GM23338 (cell line): Measurements from ENCODE around the gene PLA2G5. TPM values are rescaled to one million over a fixed set of nuclear protein-coding genes. Genes with fewer than 3 reads are reported as not detected.

ENCODE experiments used
- ATAC-seq: fragments of 200-7000 bp; cut with Tn5 transposase; 3 replicates; pipeline ENCODE4 v1.9.1; 2020
- DNase-seq: peaks from one replicate; pipeline ENCODE4 v3.0.0-alpha.2; 2015; ENCODE audit warnings: low spot score
- H2AFZ ChIP-seq: fragments of 200-600 bp; sonication (generic); 2 replicates; pipeline ENCODE4 v1.8.0; 2016; ENCODE audit warnings: antibody characterized with exemption, mild to moderate bottlenecking, moderate library complexity
- H3F3A ChIP-seq: fragments of 200-600 bp; sonication (generic); replicated peaks from 2 replicates; pipeline ENCODE4 v1.8.0; 2017; ENCODE audit warnings: antibody characterized with exemption, mixed run types, low read depth
- H3K27ac ChIP-seq: fragments of 200-600 bp; sonication (generic); 2 replicates; pipeline ENCODE4 v1.6.1; 2016; ENCODE audit warnings: low read depth
- H3K27me3 ChIP-seq: fragments of 200-600 bp; sonication (generic); 2 replicates; pipeline ENCODE4 v1.8.0; 2016; ENCODE audit warnings: mild to moderate bottlenecking, mixed run types, moderate library complexity; ENCODE audit not compliant: insufficient read depth
- H3K36me3 ChIP-seq: fragments of 200-600 bp; sonication (generic); 2 replicates; pipeline ENCODE4 v1.8.0; 2016; ENCODE audit warnings: mild to moderate bottlenecking; ENCODE audit not compliant: insufficient read depth
- H3K4me1 ChIP-seq: fragments of 200-600 bp; sonication (generic); 2 replicates; pipeline ENCODE4 v1.8.0; 2016; ENCODE audit warnings: mild to moderate bottlenecking, moderate library complexity; ENCODE audit not compliant: insufficient read depth
- H3K4me2 ChIP-seq: fragments of 200-600 bp; sonication (generic); 2 replicates; pipeline ENCODE4 v1.7.1; 2017; ENCODE audit warnings: mixed run types
- H3K4me3 ChIP-seq: fragments of 200-600 bp; sonication (generic); 2 replicates; pipeline ENCODE4 v1.6.1; 2016; ENCODE audit warnings: mixed run types
- H3K79me2 ChIP-seq: fragments of 200-600 bp; sonication (generic); replicated peaks from 2 replicates; pipeline ENCODE4 v1.8.0; 2017; ENCODE audit warnings: mild to moderate bottlenecking; ENCODE audit not compliant: insufficient read depth
- H3K9me2 ChIP-seq: fragments of 200-600 bp; sonication (generic); 2 replicates; pipeline ENCODE4 v1.8.0; 2017; ENCODE audit not compliant: insufficient read depth
- H4K20me1 ChIP-seq: fragments of 200-600 bp; sonication (generic); replicated peaks from 2 replicates; pipeline ENCODE4 v1.8.0; 2017; ENCODE audit warnings: mild to moderate bottlenecking; ENCODE audit not compliant: insufficient read depth
- H3K27ac Mint-ChIP-seq: 2 replicates; pipeline ENCODE4 v1.8.0; 2020; ENCODE audit warnings: inconsistent platforms, mild to moderate bottlenecking, moderate library complexity, mixed read lengths
- H3K27me3 Mint-ChIP-seq: 3 replicates; pipeline ENCODE4 v1.8.0; 2022; ENCODE audit warnings: low read depth, mild to moderate bottlenecking, moderate library complexity, mixed read lengths, inconsistent platforms; ENCODE audit not compliant: insufficient read depth, poor library complexity
- H3K36me3 Mint-ChIP-seq: 3 replicates; pipeline ENCODE4 v1.8.0; 2021; ENCODE audit warnings: low read depth, mild to moderate bottlenecking, inconsistent platforms, moderate library complexity, mixed read lengths
- H3K4me1 Mint-ChIP-seq: 3 replicates; pipeline ENCODE4 v1.8.0; 2020; ENCODE audit warnings: mild to moderate bottlenecking, inconsistent platforms, mixed read lengths
- H3K4me3 Mint-ChIP-seq: 3 replicates; pipeline ENCODE4 v1.8.0; 2021; ENCODE audit warnings: moderate library complexity, mild to moderate bottlenecking, inconsistent platforms, mixed read lengths
- H3K9me3 Mint-ChIP-seq: 3 replicates; pipeline ENCODE4 v1.8.0; 2020; ENCODE audit warnings: moderate library complexity, mild to moderate bottlenecking, inconsistent platforms, mixed read lengths
- CREB1 ChIP-seq: fragments of 250-450 bp; sonication (Bioruptor Pico); IDR thresholded peaks from 2 replicates; pipeline ENCODE4 v1.5.0; 2020; ENCODE audit warnings: low read depth, mild to moderate bottlenecking, moderate library complexity
- EZH2 ChIP-seq: fragments of 200-600 bp; sonication (generic); IDR thresholded peaks from one replicate; pipeline ENCODE4 v1.8.0; 2017; ENCODE audit warnings: antibody characterized with exemption, mild to moderate bottlenecking, low read depth; ENCODE audit not compliant: unreplicated experiment
- EZH2phosphoT487 ChIP-seq: fragments of 200-600 bp; sonication (generic); IDR thresholded peaks from one replicate; pipeline ENCODE4 v1.8.1; 2018; ENCODE audit warnings: antibody characterized with exemption; ENCODE audit not compliant: unreplicated experiment
- JUNB ChIP-seq: IDR thresholded peaks from one replicate; pipeline ENCODE4 v1.6.1; 2016; ENCODE audit warnings: antibody characterized with exemption; ENCODE audit not compliant: unreplicated experiment
- NANOG ChIP-seq: IDR thresholded peaks from 2 replicates; pipeline ENCODE4 v1.6.1; 2016; ENCODE audit warnings: antibody characterized with exemption, borderline replicate concordance
- POLR2AphosphoS5 ChIP-seq: IDR thresholded peaks from 2 replicates; pipeline ENCODE4 v1.6.1; 2016; ENCODE audit warnings: antibody characterized with exemption, low read depth
- STAT1 ChIP-seq: IDR thresholded peaks from one replicate; pipeline ENCODE4 v1.6.1; 2016; ENCODE audit warnings: antibody characterized with exemption; ENCODE audit not compliant: unreplicated experiment
- ZNF114 ChIP-seq: fragments of 250-450 bp; sonication (Bioruptor Pico); IDR thresholded peaks from 2 replicates; pipeline ENCODE4 v1.5.0; 2020; ENCODE audit warnings: mild to moderate bottlenecking, moderate library complexity
- ZNF331 ChIP-seq: fragments of 250-450 bp; sonication (Bioruptor Pico); IDR thresholded peaks from 2 replicates; pipeline ENCODE4 v1.5.0; 2020; ENCODE audit warnings: low read depth, mild to moderate bottlenecking, moderate library complexity
- polyA plus RNA-seq: library from polyadenylated mRNA; unstranded; fragments of >200 nt; fragmentation: Nextera tagmentation; extraction: Ambion mirVana; gene quantifications from 2 replicates; pipeline ENCODE4 v1.2.1, GENCODE V29; 2016
- total RNA-seq: library from RNA; depleted of rRNA; stranded (reverse); fragments of >200 nt; shearing (Covaris generic); gene quantifications from 2 replicates; pipeline ENCODE4 v1.2.3, GENCODE V29; 2014
- TF ChIP-seq, protein P1 (sequence below): IDR thresholded peaks from 2 replicates; pipeline ENCODE4 v1.6.1; 2016; ENCODE audit warnings: antibody characterized with exemption
- TF ChIP-seq, protein P2 (sequence below): fragments of 250-450 bp; sonication (Bioruptor Pico); IDR thresholded peaks from 2 replicates; pipeline ENCODE4 v1.5.0; 2020; ENCODE audit warnings: mild to moderate bottlenecking, moderate library complexity
- TF ChIP-seq, protein P3 (sequence below): IDR thresholded peaks from one replicate; pipeline ENCODE4 v1.6.1; 2018; ENCODE audit warnings: antibody characterized with exemption; ENCODE audit not compliant: unreplicated experiment
- TF ChIP-seq, protein P4 (sequence below), 2 experiments: fragments of 200-600 bp in 1 of 2; sonication (generic) in 1 of 2; conservative IDR thresholded peaks; 2 replicates each; pipeline versions ENCODE4 v1.5.1 to v1.6.1; 2016 to 2017; ENCODE audit warnings: antibody characterized with exemption in 2 of 2, low read depth in 2 of 2, mild to moderate bottlenecking in 2 of 2, moderate library complexity in 1 of 2

PLA2G5 gene
- total and polyA plus RNA-seq, 2 experiments from 2014 or later, result not detected

DNA sequence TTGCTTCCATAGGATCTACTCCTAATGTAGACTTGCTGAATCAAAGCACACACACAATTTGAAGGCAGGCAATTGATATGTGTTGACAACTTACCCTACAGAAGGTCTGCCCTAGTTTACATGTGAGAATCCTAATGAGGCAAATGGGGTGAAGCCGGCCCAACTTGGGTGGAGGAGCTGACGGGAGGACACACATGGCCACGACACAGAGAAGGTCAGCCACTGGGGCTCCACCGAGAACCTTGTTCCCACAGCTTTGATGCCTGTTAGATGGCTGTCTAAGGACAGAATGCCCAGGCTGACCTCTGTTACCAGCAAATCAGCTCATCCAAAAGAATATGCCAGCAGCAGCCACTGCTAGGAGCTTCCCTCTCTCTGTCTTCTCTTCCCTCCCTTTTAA is 50.8 kb downstream of the PLA2G5 start:
- Histone ChIP-seq H3K9me2 (no peaks in the 10 kb centered on the region), H2AFZ (no peak overlapping the region), H3K4me3 (no peak overlapping the region), H4K20me1 (no peaks in the 10 kb centered on the region), H3K27me3 (no peaks in the 10 kb centered on the region), H3K79me2 (no peaks in the 10 kb centered on the region), H3K4me2 (no peak overlapping the region), H3K4me1 (no peaks in the 10 kb centered on the region), H3F3A (no peaks in the 10 kb centered on the region), H3K27ac (no peak overlapping the region), H3K36me3 (no peaks in the 10 kb centered on the region)
- Mint-ChIP-seq H3K27me3 (peaks cover 5% of the 10 kb centered on the region), H3K4me1 (no peaks in the 10 kb centered on the region), H3K27ac (no peak overlapping the region), H3K4me3 (no peak overlapping the region), H3K36me3 (no peaks in the 10 kb centered on the region), H3K9me3 (no peaks in the 10 kb centered on the region)
- no peak for DNase-seq
- ATAC-seq, result no peak
- TF ChIP-seq JUNB, result no peak
- TF ChIP-seq EZH2, result no peak
- TF ChIP-seq, protein P1, sequence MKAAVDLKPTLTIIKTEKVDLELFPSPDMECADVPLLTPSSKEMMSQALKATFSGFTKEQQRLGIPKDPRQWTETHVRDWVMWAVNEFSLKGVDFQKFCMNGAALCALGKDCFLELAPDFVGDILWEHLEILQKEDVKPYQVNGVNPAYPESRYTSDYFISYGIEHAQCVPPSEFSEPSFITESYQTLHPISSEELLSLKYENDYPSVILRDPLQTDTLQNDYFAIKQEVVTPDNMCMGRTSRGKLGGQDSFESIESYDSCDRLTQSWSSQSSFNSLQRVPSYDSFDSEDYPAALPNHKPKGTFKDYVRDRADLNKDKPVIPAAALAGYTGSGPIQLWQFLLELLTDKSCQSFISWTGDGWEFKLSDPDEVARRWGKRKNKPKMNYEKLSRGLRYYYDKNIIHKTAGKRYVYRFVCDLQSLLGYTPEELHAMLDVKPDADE, result no peak
- TF ChIP-seq ZNF331, result no peak
- TF ChIP-seq ZNF114 (CRISPR knock-in tag), result no peak
- TF ChIP-seq, protein P2, sequence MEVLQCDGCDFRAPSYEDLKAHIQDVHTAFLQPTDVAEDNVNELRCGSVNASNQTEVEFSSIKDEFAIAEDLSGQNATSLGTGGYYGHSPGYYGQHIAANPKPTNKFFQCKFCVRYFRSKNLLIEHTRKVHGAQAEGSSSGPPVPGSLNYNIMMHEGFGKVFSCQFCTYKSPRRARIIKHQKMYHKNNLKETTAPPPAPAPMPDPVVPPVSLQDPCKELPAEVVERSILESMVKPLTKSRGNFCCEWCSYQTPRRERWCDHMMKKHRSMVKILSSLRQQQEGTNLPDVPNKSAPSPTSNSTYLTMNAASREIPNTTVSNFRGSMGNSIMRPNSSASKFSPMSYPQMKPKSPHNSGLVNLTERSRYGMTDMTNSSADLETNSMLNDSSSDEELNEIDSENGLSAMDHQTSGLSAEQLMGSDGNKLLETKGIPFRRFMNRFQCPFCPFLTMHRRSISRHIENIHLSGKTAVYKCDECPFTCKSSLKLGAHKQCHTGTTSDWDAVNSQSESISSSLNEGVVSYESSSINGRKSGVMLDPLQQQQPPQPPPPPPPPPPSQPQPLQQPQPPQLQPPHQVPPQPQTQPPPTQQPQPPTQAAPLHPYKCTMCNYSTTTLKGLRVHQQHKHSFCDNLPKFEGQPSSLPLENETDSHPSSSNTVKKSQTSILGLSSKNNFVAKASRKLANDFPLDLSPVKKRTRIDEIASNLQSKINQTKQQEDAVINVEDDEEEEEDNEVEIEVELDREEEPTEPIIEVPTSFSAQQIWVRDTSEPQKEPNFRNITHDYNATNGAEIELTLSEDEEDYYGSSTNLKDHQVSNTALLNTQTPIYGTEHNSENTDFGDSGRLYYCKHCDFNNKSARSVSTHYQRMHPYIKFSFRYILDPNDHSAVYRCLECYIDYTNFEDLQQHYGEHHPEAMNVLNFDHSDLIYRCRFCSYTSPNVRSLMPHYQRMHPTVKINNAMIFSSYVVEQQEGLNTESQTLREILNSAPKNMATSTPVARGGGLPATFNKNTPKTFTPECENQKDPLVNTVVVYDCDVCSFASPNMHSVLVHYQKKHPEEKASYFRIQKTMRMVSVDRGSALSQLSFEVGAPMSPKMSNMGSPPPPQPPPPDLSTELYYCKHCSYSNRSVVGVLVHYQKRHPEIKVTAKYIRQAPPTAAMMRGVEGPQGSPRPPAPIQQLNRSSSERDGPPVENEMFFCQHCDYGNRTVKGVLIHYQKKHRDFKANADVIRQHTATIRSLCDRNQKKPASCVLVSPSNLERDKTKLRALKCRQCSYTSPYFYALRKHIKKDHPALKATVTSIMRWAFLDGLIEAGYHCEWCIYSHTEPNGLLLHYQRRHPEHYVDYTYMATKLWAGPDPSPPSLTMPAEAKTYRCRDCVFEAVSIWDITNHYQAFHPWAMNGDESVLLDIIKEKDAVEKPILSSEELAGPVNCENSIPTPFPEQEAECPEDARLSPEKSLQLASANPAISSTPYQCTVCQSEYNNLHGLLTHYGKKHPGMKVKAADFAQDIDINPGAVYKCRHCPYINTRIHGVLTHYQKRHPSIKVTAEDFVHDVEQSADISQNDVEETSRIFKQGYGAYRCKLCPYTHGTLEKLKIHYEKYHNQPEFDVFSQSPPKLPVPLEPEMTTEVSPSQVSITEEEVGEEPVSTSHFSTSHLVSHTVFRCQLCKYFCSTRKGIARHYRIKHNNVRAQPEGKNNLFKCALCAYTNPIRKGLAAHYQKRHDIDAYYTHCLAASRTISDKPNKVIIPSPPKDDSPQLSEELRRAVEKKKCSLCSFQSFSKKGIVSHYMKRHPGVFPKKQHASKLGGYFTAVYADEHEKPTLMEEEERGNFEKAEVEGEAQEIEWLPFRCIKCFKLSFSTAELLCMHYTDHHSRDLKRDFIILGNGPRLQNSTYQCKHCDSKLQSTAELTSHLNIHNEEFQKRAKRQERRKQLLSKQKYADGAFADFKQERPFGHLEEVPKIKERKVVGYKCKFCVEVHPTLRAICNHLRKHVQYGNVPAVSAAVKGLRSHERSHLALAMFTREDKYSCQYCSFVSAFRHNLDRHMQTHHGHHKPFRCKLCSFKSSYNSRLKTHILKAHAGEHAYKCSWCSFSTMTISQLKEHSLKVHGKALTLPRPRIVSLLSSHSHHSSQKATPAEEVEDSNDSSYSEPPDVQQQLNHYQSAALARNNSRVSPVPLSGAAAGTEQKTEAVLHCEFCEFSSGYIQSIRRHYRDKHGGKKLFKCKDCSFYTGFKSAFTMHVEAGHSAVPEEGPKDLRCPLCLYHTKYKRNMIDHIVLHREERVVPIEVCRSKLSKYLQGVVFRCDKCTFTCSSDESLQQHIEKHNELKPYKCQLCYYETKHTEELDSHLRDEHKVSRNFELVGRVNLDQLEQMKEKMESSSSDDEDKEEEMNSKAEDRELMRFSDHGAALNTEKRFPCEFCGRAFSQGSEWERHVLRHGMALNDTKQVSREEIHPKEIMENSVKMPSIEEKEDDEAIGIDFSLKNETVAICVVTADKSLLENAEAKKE (CRISPR knock-in tag), result no peak
- TF ChIP-seq, protein P3, sequence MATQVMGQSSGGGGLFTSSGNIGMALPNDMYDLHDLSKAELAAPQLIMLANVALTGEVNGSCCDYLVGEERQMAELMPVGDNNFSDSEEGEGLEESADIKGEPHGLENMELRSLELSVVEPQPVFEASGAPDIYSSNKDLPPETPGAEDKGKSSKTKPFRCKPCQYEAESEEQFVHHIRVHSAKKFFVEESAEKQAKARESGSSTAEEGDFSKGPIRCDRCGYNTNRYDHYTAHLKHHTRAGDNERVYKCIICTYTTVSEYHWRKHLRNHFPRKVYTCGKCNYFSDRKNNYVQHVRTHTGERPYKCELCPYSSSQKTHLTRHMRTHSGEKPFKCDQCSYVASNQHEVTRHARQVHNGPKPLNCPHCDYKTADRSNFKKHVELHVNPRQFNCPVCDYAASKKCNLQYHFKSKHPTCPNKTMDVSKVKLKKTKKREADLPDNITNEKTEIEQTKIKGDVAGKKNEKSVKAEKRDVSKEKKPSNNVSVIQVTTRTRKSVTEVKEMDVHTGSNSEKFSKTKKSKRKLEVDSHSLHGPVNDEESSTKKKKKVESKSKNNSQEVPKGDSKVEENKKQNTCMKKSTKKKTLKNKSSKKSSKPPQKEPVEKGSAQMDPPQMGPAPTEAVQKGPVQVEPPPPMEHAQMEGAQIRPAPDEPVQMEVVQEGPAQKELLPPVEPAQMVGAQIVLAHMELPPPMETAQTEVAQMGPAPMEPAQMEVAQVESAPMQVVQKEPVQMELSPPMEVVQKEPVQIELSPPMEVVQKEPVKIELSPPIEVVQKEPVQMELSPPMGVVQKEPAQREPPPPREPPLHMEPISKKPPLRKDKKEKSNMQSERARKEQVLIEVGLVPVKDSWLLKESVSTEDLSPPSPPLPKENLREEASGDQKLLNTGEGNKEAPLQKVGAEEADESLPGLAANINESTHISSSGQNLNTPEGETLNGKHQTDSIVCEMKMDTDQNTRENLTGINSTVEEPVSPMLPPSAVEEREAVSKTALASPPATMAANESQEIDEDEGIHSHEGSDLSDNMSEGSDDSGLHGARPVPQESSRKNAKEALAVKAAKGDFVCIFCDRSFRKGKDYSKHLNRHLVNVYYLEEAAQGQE, result no peak
- TF ChIP-seq STAT1, result no peak
- TF ChIP-seq POLR2AphosphoS5, result no peak
- no peak for TF ChIP-seq CREB1 (CRISPR knock-in tag)
- TF ChIP-seq, protein P4, sequence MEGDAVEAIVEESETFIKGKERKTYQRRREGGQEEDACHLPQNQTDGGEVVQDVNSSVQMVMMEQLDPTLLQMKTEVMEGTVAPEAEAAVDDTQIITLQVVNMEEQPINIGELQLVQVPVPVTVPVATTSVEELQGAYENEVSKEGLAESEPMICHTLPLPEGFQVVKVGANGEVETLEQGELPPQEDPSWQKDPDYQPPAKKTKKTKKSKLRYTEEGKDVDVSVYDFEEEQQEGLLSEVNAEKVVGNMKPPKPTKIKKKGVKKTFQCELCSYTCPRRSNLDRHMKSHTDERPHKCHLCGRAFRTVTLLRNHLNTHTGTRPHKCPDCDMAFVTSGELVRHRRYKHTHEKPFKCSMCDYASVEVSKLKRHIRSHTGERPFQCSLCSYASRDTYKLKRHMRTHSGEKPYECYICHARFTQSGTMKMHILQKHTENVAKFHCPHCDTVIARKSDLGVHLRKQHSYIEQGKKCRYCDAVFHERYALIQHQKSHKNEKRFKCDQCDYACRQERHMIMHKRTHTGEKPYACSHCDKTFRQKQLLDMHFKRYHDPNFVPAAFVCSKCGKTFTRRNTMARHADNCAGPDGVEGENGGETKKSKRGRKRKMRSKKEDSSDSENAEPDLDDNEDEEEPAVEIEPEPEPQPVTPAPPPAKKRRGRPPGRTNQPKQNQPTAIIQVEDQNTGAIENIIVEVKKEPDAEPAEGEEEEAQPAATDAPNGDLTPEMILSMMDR (conservative IDR thresholded peaks at IDR 0.05; ENCODE audit: low read depth in 2 of 2), result no peak
- no peak for TF ChIP-seq NANOG
- no peak for TF ChIP-seq EZH2phosphoT487
